Muscle of leg (tissue), 11 donors: ENCODE measurements around the gene FLRT3. TPM values are rescaled to one million over a fixed set of nuclear protein-coding genes. Genes with fewer than 3 reads are reported as not detected.

Experiments used
- DNase-seq: peaks from one replicate; pipeline ENCODE4 v3.0.0; 2013
- H3K27ac ChIP-seq: one replicate; pipeline ENCODE4 v1.5.1; 2013; ENCODE audit warnings: mild to moderate bottlenecking, low read length, control low read depth
- H3K27me3 ChIP-seq: one replicate; pipeline ENCODE4 v1.6.1; 2013; ENCODE audit warnings: low read length; ENCODE audit not compliant: control insufficient read depth, insufficient read depth
- H3K36me3 ChIP-seq: one replicate; pipeline ENCODE4 v1.6.1; 2013; ENCODE audit warnings: low read length; ENCODE audit not compliant: control insufficient read depth, insufficient read depth
- H3K4me1 ChIP-seq: one replicate; pipeline ENCODE4 v1.6.1; 2013; ENCODE audit warnings: low read length; ENCODE audit not compliant: control insufficient read depth, insufficient read depth
- H3K4me3 ChIP-seq: one replicate; pipeline ENCODE4 v1.5.1; 2013; ENCODE audit warnings: low read length, control low read depth
- H3K9me3 ChIP-seq: replicated peaks from 2 replicates; pipeline ENCODE4 v1.6.1; 2013; ENCODE audit warnings: low read depth, low read length; ENCODE audit not compliant: control insufficient read depth
- WGBS: methylation state at CpG from one replicate; pipeline ENCODE4 v1.1.5; 2013; ENCODE audit warnings: missing lambda C conversion rate; ENCODE audit not compliant: insufficient coverage; 5-methylcytosine and 5-hydroxymethylcytosine counted together
- polyA plus RNA-seq, 8 donors: library from polyadenylated mRNA; unstranded; fragments of 120-200 nt; gene quantifications; one replicate each; pipeline versions ENCODE4 v1.2.1 to v1.2.3, GENCODE V29; 2013; ENCODE audit warnings: inconsistent platforms in 1 of 8, low replicate concordance in 1 of 8; ENCODE audit not compliant: insufficient read length in 8 of 8, insufficient read depth in 1 of 8
- total RNA-seq: library from RNA; stranded (reverse); fragments of 120-200 nt; gene quantifications from one replicate; pipeline ENCODE4 v1.2.4, GENCODE V29; 2013

FLRT3 gene
- total and polyA plus RNA-seq, 9 donors = 5.7 to 25.8 (median 10.7) TPM

- no peak overlapping the region for H3K4me3 ChIP-seq
- no peak for DNase-seq
- H3K36me3 ChIP-seq = no peaks in the 10 kb centered on the region
- no peaks in the 10 kb centered on the region for H3K27me3 ChIP-seq
- no peaks in the 10 kb centered on the region for H3K4me1 ChIP-seq
- 100% methylated on average over 1 of the region's 3 CpGs for WGBS
- H3K9me3 ChIP-seq = no peaks in the 10 kb centered on the region
- H3K27ac ChIP-seq = no peak overlapping the region
Measured at GRCh38 chr20:14361509-14362345, 24.3 kb upstream of the FLRT3 start.

DNA sequence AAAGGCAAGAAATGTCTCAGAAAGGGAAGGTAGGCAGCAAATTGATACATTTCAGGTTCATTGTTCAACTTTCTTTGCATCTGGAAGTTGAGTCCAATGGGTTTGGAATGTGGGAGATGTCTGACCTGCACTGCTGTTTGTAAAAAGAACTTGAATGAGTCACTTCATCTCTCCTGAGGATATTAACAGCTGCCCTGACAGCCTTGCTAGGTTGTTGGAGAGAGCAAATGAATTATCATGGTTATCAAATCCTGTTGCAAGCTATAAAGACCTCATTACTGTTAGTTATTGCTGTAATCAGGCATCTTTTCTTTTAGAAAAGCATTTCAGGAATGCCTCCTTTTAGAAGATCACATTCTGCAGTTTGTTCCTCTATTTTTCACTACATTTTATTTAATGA lies 23.0 kb upstream of the FLRT3 start:
- no peaks in the 10 kb centered on the region for H3K27me3 ChIP-seq
- H3K4me1 ChIP-seq = no peaks in the 10 kb centered on the region
- DNase-seq = no peak
- no peak overlapping the region for H3K27ac ChIP-seq
- no peaks in the 10 kb centered on the region for H3K36me3 ChIP-seq
- H3K4me3 ChIP-seq = no peak overlapping the region
- H3K9me3 ChIP-seq = no peaks in the 10 kb centered on the region

GRCh38 chr20:14355791-14356190 lies 18.4 kb upstream of the FLRT3 start:
- Histone ChIP-seq H3K4me3 (no peak overlapping the region), H3K4me1 (no peaks in the 10 kb centered on the region), H3K36me3 (no peaks in the 10 kb centered on the region), H3K9me3 (no peaks in the 10 kb centered on the region), H3K27me3 (no peaks in the 10 kb centered on the region), H3K27ac (no peak overlapping the region)
- 50% methylated on average over 1 of the region's 1 CpG for WGBS
- DNase-seq = no peak

DNA sequence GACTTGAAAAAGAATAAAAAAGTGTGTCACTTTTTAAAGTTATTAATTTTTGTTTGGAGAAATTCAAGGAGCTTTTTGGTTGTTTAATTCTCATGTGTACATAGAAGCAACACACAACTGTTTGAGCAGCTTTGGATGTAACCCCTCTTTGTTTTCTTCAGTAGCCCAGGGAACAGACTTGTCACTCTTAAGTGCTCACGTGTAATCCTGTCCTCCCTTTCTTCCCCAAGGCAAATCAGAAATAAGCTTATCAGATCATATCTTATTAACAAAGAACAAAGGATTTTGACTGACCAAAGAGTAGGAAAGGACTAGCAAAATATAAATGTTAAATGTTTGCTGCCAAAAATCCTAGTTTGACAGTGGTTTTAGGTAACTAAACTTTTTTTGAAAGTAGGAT lies 7.3 kb upstream of the FLRT3 start:
- no peak overlapping the region for H3K27ac ChIP-seq
- H3K36me3 ChIP-seq = no peaks in the 10 kb centered on the region
- no peaks in the 10 kb centered on the region for H3K9me3 ChIP-seq
- no peak overlapping the region for H3K4me3 ChIP-seq
- no CpG with 5 or more reads among the region's 1 CpG for WGBS
- no peak for DNase-seq
- H3K27me3 ChIP-seq = no peaks in the 10 kb centered on the region
- H3K4me1 ChIP-seq = no peaks in the 10 kb centered on the region

DNA sequence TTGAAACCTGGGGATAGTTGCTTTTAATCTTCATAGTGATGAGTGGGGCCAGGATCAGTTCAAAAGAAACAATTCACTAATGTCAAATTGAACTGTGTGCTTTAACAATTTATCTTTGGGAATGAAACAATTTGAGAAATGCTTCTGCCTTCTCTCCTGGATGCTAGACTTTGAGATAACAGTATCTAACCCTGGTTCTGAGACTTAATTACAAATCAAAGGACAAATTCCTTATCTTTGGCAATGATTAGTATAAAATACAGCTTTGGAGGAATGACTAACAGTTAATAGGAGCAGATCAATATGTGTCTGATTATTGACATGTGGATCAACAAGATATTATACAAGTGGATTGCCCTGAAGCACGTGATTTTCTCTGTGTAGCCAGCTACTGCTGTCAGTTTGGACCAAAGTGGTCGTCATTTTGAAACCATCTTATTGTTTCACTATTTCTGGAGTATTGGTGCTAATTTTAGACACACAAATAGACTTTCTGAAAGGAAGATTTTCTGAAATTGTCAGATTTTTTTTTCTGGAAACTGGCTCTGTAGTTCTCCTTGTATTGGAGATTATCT lies 6.2 kb upstream of the FLRT3 start:
- H3K4me3 ChIP-seq = no peak overlapping the region
- no peaks in the 10 kb centered on the region for H3K9me3 ChIP-seq
- H3K27ac ChIP-seq = no peak overlapping the region
- DNase-seq = no peak
- WGBS = 80% methylated on average over 1 of the region's 2 CpGs
- no peaks in the 10 kb centered on the region for H3K36me3 ChIP-seq
- no peaks in the 10 kb centered on the region for H3K27me3 ChIP-seq
- H3K4me1 ChIP-seq = no peaks in the 10 kb centered on the region

- H3K9me3 ChIP-seq = no peaks in the 10 kb centered on the region
- whole genome bisulfite sequencing = 83% methylated on average over 1 of the region's 1 CpG
Measured at GRCh38 chr20:14342918-14343317, 5.5 kb upstream of the FLRT3 start.

GRCh38 chr20:14341801-14342200 lies 4.4 kb upstream of the FLRT3 start:
- no peaks in the 10 kb centered on the region for H3K9me3 ChIP-seq
- peak; percentile 72 for DNase-seq
- no peaks in the 10 kb centered on the region for H3K4me1 ChIP-seq
- H3K36me3 ChIP-seq = no peaks in the 10 kb centered on the region
- WGBS = no CpG with 5 or more reads among the region's 4 CpGs
- H3K27ac ChIP-seq = no peak overlapping the region
- no peak overlapping the region for H3K4me3 ChIP-seq
- H3K27me3 ChIP-seq = no peaks in the 10 kb centered on the region

More at GRCh38 chr20:14342918-14343317, 5.5 kb upstream of the FLRT3 start:
- H3K4me3 ChIP-seq = no peak overlapping the region
- DNase-seq = no peak
- H3K4me1 ChIP-seq = no peaks in the 10 kb centered on the region
- H3K27ac ChIP-seq = no peak overlapping the region
- H3K36me3 ChIP-seq = no peaks in the 10 kb centered on the region
- H3K27me3 ChIP-seq = no peaks in the 10 kb centered on the region

- Histone ChIP-seq H3K27ac (peak overlapping the region; percentile 83), H3K9me3 (no peaks in the 10 kb centered on the region), H3K36me3 (no peaks in the 10 kb centered on the region), H3K4me1 (no peaks in the 10 kb centered on the region), H3K27me3 (no peaks in the 10 kb centered on the region), H3K4me3 (peak overlapping the region; percentile 52)
- WGBS = no CpG with 5 or more reads among the region's 4 CpGs
- DNase-seq = peak; percentile 79
Measured at GRCh38 chr20:14336686-14337085, 726 bp downstream of the FLRT3 start.

GRCh38 chr20:14335052-14335451 lies 2.4 kb downstream of the FLRT3 start:
- peak; percentile 34 for DNase-seq
- no peaks in the 10 kb centered on the region for H3K27me3 ChIP-seq
- H3K4me1 ChIP-seq = no peaks in the 10 kb centered on the region
- H3K27ac ChIP-seq = peak overlapping the region; percentile 2
- H3K4me3 ChIP-seq = peak overlapping the region; percentile 52
- H3K36me3 ChIP-seq = no peaks in the 10 kb centered on the region
- H3K9me3 ChIP-seq = no peaks in the 10 kb centered on the region

GRCh38 chr20:14334306-14334930 lies 3.0 kb downstream of the FLRT3 start:
- peak; percentile 91 for DNase-seq
- H3K9me3 ChIP-seq = no peaks in the 10 kb centered on the region
- H3K36me3 ChIP-seq = no peaks in the 10 kb centered on the region
- WGBS = 40% methylated on average over 1 of the region's 3 CpGs
- peak overlapping the region; percentile 52 for H3K4me3 ChIP-seq
- H3K4me1 ChIP-seq = no peaks in the 10 kb centered on the region
- no peaks in the 10 kb centered on the region for H3K27me3 ChIP-seq
- H3K27ac ChIP-seq = no peak overlapping the region
